ENCODE measurements around the gene EVL. TPM values are rescaled to one million over a fixed set of nuclear protein-coding genes. Genes with fewer than 3 reads are reported as not detected.
A peak's percentile ranks its signal among the peaks of the same experiment; 100 is the strongest.

EVL gene
- total and polyA plus RNA-seq, 2 donors (not counting 3 experiments of a cell fraction or from before 2014, with no cell fraction given): 34.6 to 62.5 TPM

DNA sequence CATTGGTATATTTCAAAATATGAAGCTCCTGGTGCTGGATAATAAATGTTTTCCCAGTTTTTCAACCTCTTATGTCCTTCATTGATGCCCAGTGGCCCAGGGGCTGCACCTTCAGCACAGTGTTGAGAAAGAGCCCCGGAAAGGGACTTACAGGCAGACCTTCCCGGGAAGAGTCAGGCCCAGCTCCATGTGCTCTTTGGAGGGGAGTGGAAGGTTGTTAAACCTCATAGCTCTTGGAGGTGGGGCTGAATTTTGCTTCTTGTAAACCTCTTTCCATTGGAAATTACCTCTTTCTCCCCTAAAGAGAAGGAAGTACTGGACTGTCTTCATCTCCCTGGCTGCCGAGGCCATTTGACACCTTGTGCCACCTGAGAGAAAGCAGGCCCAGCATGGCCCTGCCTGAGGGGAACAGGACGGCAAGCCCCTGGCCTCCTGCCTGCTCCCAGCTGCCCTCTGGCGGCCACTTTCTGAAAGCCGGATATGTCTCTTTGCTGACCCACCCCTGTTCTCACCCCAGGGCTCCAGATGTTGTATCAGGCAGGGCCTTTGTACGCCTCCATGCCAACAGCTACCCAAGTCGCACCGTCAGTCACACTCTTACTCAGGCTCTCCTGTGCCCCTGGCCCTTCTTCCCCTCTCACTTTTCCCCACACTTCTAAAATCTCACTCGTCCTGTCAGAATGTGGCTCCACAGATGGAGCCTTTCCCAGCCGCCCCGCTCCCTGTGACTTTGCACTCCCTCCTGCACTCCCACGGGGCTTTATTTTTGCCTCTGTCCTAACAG, 43.0 kb downstream of the EVL start:
- Histone ChIP-seq H4K20me1 (replicated peaks; ENCODE audit: control insufficient read depth, extremely low read depth, insufficient read depth, low read length) (no peaks in the 10 kb centered on the region), H3K4me2 (ENCODE audit: insufficient read depth, low read length) (no peak overlapping the region)

More for the DNA sequence above, 43.0 kb downstream of the EVL start:
- intact Hi-C loops (cut with micrococcal nuclease) (loop anchor here (1.0 kb wide), 5 partner anchors 34 to 126 kb away; no protein-coding TSS in a partner anchor), dilution Hi-C loops (cut with MboI; ENCODE audit: extremely low pct_ligation_motif_present, low sequenced_read_pairs) (no loop called here)
- POLR2A ChIA-PET: interaction anchor here (0.6 kb wide), 2 partner anchors 54 to 294 kb away, joined by 3 read pairs; no protein-coding TSS in a partner anchor
- CTCF ChIA-PET: interaction anchor here (0.6 to 6.2 kb wide), 46 partner anchors 8 to 212 kb away, joined by 3 to 150 read pairs (median 4); no protein-coding TSS in a partner anchor
- Histone ChIP-seq H3K79me2 (ENCODE audit: control insufficient read depth, insufficient read depth, low read length) (no peaks in the 10 kb centered on the region), H3K27ac (ENCODE audit: insufficient read depth, low read depth, low read length) (no peak overlapping the region), H3K9me3 (replicated peaks; ENCODE audit: control insufficient read depth, insufficient read depth, low read length) (no peaks in the 10 kb centered on the region), H3K4me1 (ENCODE audit: control insufficient read depth, extremely low read depth, insufficient read depth, low read length) (peaks cover 19% of the 10 kb centered on the region), H3K9me1 (replicated peaks; ENCODE audit: control insufficient read depth, extremely low read depth, insufficient read depth, low read length) (no peaks in the 10 kb centered on the region), H2AFZ (ENCODE audit: low read depth, low read length) (no peak overlapping the region), H3K27me3 (ENCODE audit: control insufficient read depth in 2 of 2, insufficient read depth in 2 of 2, low read length in 2 of 2) (no peaks in the 10 kb centered on the region), H3K4me3 (replicated peaks in 1 of 3; ENCODE audit: insufficient read depth in 1 of 3, low read depth in 1 of 3, low read length in 3 of 3) (no peak overlapping the region), H3K9ac (replicated peaks; ENCODE audit: extremely low read depth, insufficient read depth, low read length) (no peak overlapping the region), H3K36me3 (ENCODE audit: control insufficient read depth in 2 of 2, extremely low read depth in 1 of 2, insufficient read depth in 2 of 2, low read length in 2 of 2) (no peaks in the 10 kb centered on the region)
- TF ChIP-seq, protein P1, sequence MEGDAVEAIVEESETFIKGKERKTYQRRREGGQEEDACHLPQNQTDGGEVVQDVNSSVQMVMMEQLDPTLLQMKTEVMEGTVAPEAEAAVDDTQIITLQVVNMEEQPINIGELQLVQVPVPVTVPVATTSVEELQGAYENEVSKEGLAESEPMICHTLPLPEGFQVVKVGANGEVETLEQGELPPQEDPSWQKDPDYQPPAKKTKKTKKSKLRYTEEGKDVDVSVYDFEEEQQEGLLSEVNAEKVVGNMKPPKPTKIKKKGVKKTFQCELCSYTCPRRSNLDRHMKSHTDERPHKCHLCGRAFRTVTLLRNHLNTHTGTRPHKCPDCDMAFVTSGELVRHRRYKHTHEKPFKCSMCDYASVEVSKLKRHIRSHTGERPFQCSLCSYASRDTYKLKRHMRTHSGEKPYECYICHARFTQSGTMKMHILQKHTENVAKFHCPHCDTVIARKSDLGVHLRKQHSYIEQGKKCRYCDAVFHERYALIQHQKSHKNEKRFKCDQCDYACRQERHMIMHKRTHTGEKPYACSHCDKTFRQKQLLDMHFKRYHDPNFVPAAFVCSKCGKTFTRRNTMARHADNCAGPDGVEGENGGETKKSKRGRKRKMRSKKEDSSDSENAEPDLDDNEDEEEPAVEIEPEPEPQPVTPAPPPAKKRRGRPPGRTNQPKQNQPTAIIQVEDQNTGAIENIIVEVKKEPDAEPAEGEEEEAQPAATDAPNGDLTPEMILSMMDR (IDR thresholded peaks at IDR 0.05; ENCODE audit: extremely low read depth in 1 of 2, insufficient read depth in 1 of 2, low read depth in 1 of 2, low read length in 2 of 2): peak; percentile 86 to 97
- TF ChIP-seq POLR2AphosphoS5 (IDR thresholded peaks at IDR 0.05; ENCODE audit: insufficient read depth, low read depth, low read length): peak; percentile 21
- no peak for TF ChIP-seq EZH2 (IDR thresholded peaks at IDR 0.05; ENCODE audit: borderline replicate concordance, low read depth, low read length, severe bottlenecking)
- peak; percentile 69 for DNase-seq (ENCODE audit: low read depth, low spot score)
- peak; percentile 88 for FAIRE-seq
- no TSS peak for BruUV-seq (replicated peaks)

Data from endothelial cell of umbilical vein (primary cell).